GM23338 (cell line): ENCODE results near the gene HSD17B2. TPM values are rescaled to one million over a fixed set of nuclear protein-coding genes. Genes with fewer than 3 reads are reported as not detected.

Source experiments
- ATAC-seq: fragments of 200-7000 bp; cut with Tn5 transposase; 3 replicates; pipeline ENCODE4 v1.9.1; 2020
- DNase-seq: peaks from one replicate; pipeline ENCODE4 v3.0.0-alpha.2; 2015; ENCODE audit warnings: low spot score
- H2AFZ ChIP-seq: fragments of 200-600 bp; sonication (generic); 2 replicates; pipeline ENCODE4 v1.8.0; 2016; ENCODE audit warnings: antibody characterized with exemption, mild to moderate bottlenecking, moderate library complexity
- H3F3A ChIP-seq: fragments of 200-600 bp; sonication (generic); replicated peaks from 2 replicates; pipeline ENCODE4 v1.8.0; 2017; ENCODE audit warnings: antibody characterized with exemption, mixed run types, low read depth
- H3K27ac ChIP-seq: fragments of 200-600 bp; sonication (generic); 2 replicates; pipeline ENCODE4 v1.6.1; 2016; ENCODE audit warnings: low read depth
- H3K27me3 ChIP-seq: fragments of 200-600 bp; sonication (generic); 2 replicates; pipeline ENCODE4 v1.8.0; 2016; ENCODE audit warnings: mild to moderate bottlenecking, mixed run types, moderate library complexity; ENCODE audit not compliant: insufficient read depth
- H3K36me3 ChIP-seq: fragments of 200-600 bp; sonication (generic); 2 replicates; pipeline ENCODE4 v1.8.0; 2016; ENCODE audit warnings: mild to moderate bottlenecking; ENCODE audit not compliant: insufficient read depth
- H3K4me1 ChIP-seq: fragments of 200-600 bp; sonication (generic); 2 replicates; pipeline ENCODE4 v1.8.0; 2016; ENCODE audit warnings: mild to moderate bottlenecking, moderate library complexity; ENCODE audit not compliant: insufficient read depth
- H3K4me2 ChIP-seq: fragments of 200-600 bp; sonication (generic); 2 replicates; pipeline ENCODE4 v1.7.1; 2017; ENCODE audit warnings: mixed run types
- H3K4me3 ChIP-seq: fragments of 200-600 bp; sonication (generic); 2 replicates; pipeline ENCODE4 v1.6.1; 2016; ENCODE audit warnings: mixed run types
- H3K79me2 ChIP-seq: fragments of 200-600 bp; sonication (generic); replicated peaks from 2 replicates; pipeline ENCODE4 v1.8.0; 2017; ENCODE audit warnings: mild to moderate bottlenecking; ENCODE audit not compliant: insufficient read depth
- H3K9me2 ChIP-seq: fragments of 200-600 bp; sonication (generic); 2 replicates; pipeline ENCODE4 v1.8.0; 2017; ENCODE audit not compliant: insufficient read depth
- H4K20me1 ChIP-seq: fragments of 200-600 bp; sonication (generic); replicated peaks from 2 replicates; pipeline ENCODE4 v1.8.0; 2017; ENCODE audit warnings: mild to moderate bottlenecking; ENCODE audit not compliant: insufficient read depth
- H3K27ac Mint-ChIP-seq: 2 replicates; pipeline ENCODE4 v1.8.0; 2020; ENCODE audit warnings: inconsistent platforms, mild to moderate bottlenecking, moderate library complexity, mixed read lengths
- H3K27me3 Mint-ChIP-seq: 3 replicates; pipeline ENCODE4 v1.8.0; 2022; ENCODE audit warnings: low read depth, mild to moderate bottlenecking, moderate library complexity, mixed read lengths, inconsistent platforms; ENCODE audit not compliant: insufficient read depth, poor library complexity
- H3K36me3 Mint-ChIP-seq: 3 replicates; pipeline ENCODE4 v1.8.0; 2021; ENCODE audit warnings: low read depth, mild to moderate bottlenecking, inconsistent platforms, moderate library complexity, mixed read lengths
- H3K4me1 Mint-ChIP-seq: 3 replicates; pipeline ENCODE4 v1.8.0; 2020; ENCODE audit warnings: mild to moderate bottlenecking, inconsistent platforms, mixed read lengths
- H3K4me3 Mint-ChIP-seq: 3 replicates; pipeline ENCODE4 v1.8.0; 2021; ENCODE audit warnings: moderate library complexity, mild to moderate bottlenecking, inconsistent platforms, mixed read lengths
- H3K9me3 Mint-ChIP-seq: 3 replicates; pipeline ENCODE4 v1.8.0; 2020; ENCODE audit warnings: moderate library complexity, mild to moderate bottlenecking, inconsistent platforms, mixed read lengths
- CREB1 ChIP-seq: fragments of 250-450 bp; sonication (Bioruptor Pico); IDR thresholded peaks from 2 replicates; pipeline ENCODE4 v1.5.0; 2020; ENCODE audit warnings: low read depth, mild to moderate bottlenecking, moderate library complexity
- EZH2phosphoT487 ChIP-seq: fragments of 200-600 bp; sonication (generic); IDR thresholded peaks from one replicate; pipeline ENCODE4 v1.8.1; 2018; ENCODE audit warnings: antibody characterized with exemption; ENCODE audit not compliant: unreplicated experiment
- JUNB ChIP-seq: IDR thresholded peaks from one replicate; pipeline ENCODE4 v1.6.1; 2016; ENCODE audit warnings: antibody characterized with exemption; ENCODE audit not compliant: unreplicated experiment
- NANOG ChIP-seq: IDR thresholded peaks from 2 replicates; pipeline ENCODE4 v1.6.1; 2016; ENCODE audit warnings: antibody characterized with exemption, borderline replicate concordance
- STAT1 ChIP-seq: IDR thresholded peaks from one replicate; pipeline ENCODE4 v1.6.1; 2016; ENCODE audit warnings: antibody characterized with exemption; ENCODE audit not compliant: unreplicated experiment
- ZNF331 ChIP-seq: fragments of 250-450 bp; sonication (Bioruptor Pico); IDR thresholded peaks from 2 replicates; pipeline ENCODE4 v1.5.0; 2020; ENCODE audit warnings: low read depth, mild to moderate bottlenecking, moderate library complexity
- ZNF462 ChIP-seq: fragments of 250-450 bp; sonication (Bioruptor Pico); IDR thresholded peaks from 2 replicates; pipeline ENCODE4 v1.5.0; 2020; ENCODE audit warnings: mild to moderate bottlenecking, moderate library complexity
- polyA plus RNA-seq: library from polyadenylated mRNA; unstranded; fragments of >200 nt; fragmentation: Nextera tagmentation; extraction: Ambion mirVana; gene quantifications from 2 replicates; pipeline ENCODE4 v1.2.1, GENCODE V29; 2016
- total RNA-seq: library from RNA; depleted of rRNA; stranded (reverse); fragments of >200 nt; shearing (Covaris generic); gene quantifications from 2 replicates; pipeline ENCODE4 v1.2.3, GENCODE V29; 2014
- TF ChIP-seq, protein P1 (sequence below), 2 experiments: fragments of 200-600 bp in 1 of 2; sonication (generic) in 1 of 2; conservative IDR thresholded peaks; 2 replicates each; pipeline versions ENCODE4 v1.5.1 to v1.6.1; 2016 to 2017; ENCODE audit warnings: antibody characterized with exemption in 2 of 2, low read depth in 2 of 2, mild to moderate bottlenecking in 2 of 2, moderate library complexity in 1 of 2

The HSD17B2 gene
- total and polyA plus RNA-seq, 2 experiments from 2014 or later, result 0.29 TPM; not detected in 1

DNA sequence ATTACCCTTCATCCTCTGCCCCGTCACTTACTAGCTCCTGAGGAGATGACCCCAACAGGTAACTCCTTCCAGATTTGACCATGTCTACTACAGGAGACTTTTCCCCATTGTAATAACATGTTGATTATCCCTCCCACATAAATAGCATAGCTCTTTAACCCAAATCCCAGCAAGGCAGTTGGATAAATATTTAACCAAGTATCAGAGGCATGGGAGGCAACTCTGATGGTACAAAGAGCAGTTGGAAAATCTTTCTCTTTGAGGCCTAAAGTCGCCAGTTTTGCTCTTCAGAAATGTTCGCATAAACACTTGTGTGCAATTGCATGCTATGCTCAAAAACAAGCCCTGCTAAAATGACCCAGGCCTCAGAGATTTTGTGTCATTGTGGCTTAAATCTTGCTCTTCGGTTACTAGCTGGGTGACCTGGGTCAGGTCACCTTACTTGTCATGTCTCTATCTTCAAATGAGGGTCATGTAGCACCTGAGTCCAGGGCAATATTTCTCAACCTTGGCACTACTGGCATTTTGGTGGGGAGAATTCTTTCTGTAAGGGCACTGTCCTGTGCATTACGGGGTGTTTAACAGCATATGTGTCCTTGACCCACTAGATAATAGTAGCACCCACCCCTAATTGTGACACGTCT, 48.8 kb downstream of the HSD17B2 start:
- ATAC-seq (no peak), DNase-seq (no peak)
- Histone ChIP-seq H3K4me3 (no peak overlapping the region), H3F3A (no peaks in the 10 kb centered on the region), H3K36me3 (no peaks in the 10 kb centered on the region; the same call in 1 of the 2 replicates), H3K27ac (no peak overlapping the region), H3K9me2 (no peaks in the 10 kb centered on the region), H4K20me1 (no peaks in the 10 kb centered on the region), H2AFZ (no peak overlapping the region), H3K27me3 (no peaks in the 10 kb centered on the region), H3K4me2 (no peak overlapping the region), H3K79me2 (no peaks in the 10 kb centered on the region), H3K4me1 (no peaks in the 10 kb centered on the region)
- Mint-ChIP-seq H3K27ac (no peak overlapping the region), H3K36me3 (no peaks in the 10 kb centered on the region; the same call in 2 of the 3 replicates), H3K27me3 (peaks cover 2% of the 10 kb centered on the region), H3K4me3 (no peak overlapping the region), H3K4me1 (no peaks in the 10 kb centered on the region), H3K9me3 (peaks cover 18% of the 10 kb centered on the region)
- no peak for TF ChIP-seq NANOG
- TF ChIP-seq EZH2phosphoT487, result no peak
- TF ChIP-seq JUNB, result no peak

DNA sequence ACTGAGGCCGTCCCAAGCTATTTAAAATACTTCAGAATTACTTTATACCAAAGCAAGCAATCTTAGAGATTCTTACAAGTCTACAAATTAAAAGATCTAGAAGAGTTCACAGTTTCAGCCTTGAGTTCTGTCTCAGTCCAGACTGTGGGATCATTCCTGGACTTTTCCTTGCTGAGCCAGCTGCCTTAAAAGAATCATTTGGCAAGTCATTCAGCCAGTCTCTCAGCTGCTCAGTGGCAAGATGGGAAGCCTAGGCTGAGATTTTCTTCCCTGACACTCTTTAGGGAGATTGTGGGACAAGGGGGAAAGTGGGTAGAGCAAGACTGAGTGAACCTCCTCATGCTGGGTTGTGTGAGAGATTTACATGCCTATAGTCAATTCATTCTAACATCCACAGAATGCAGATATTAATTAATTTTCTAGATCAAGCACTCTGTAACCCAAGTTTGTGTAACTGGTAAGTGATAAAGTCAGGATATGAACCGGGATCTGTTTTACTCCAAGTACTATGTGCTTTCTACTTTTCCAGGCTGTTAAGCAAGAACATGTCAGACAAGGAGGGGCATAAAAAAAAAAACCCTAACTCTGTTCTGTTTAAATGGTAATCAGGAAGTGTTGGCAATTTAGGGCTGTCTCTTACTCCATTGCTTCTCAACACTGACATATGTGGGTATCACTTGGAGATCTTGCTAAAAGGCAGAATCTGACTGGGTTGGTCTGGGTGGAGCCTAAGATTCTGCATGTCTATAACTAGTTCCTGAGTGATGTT, 50.1 kb downstream of the HSD17B2 start:
- Mint-ChIP-seq H3K4me1 (no peaks in the 10 kb centered on the region), H3K27me3 (peaks cover 2% of the 10 kb centered on the region), H3K4me3 (no peak overlapping the region), H3K36me3 (no peaks in the 10 kb centered on the region), H3K9me3 (peaks cover 9% of the 10 kb centered on the region; the same call in 2 of the 3 replicates), H3K27ac (no peak overlapping the region)
- DNase-seq (no peak), ATAC-seq (no peak)
- Histone ChIP-seq H3K4me2 (no peak overlapping the region), H4K20me1 (no peaks in the 10 kb centered on the region), H3F3A (no peaks in the 10 kb centered on the region), H3K27ac (no peak overlapping the region), H3K4me1 (no peaks in the 10 kb centered on the region), H3K9me2 (peaks cover 4% of the 10 kb centered on the region; the same call in 1 of the 2 replicates), H3K36me3 (no peaks in the 10 kb centered on the region; the same call in 1 of the 2 replicates), H3K4me3 (no peak overlapping the region), H2AFZ (no peak overlapping the region), H3K79me2 (no peaks in the 10 kb centered on the region), H3K27me3 (no peaks in the 10 kb centered on the region)
- TF ChIP-seq, protein P1, sequence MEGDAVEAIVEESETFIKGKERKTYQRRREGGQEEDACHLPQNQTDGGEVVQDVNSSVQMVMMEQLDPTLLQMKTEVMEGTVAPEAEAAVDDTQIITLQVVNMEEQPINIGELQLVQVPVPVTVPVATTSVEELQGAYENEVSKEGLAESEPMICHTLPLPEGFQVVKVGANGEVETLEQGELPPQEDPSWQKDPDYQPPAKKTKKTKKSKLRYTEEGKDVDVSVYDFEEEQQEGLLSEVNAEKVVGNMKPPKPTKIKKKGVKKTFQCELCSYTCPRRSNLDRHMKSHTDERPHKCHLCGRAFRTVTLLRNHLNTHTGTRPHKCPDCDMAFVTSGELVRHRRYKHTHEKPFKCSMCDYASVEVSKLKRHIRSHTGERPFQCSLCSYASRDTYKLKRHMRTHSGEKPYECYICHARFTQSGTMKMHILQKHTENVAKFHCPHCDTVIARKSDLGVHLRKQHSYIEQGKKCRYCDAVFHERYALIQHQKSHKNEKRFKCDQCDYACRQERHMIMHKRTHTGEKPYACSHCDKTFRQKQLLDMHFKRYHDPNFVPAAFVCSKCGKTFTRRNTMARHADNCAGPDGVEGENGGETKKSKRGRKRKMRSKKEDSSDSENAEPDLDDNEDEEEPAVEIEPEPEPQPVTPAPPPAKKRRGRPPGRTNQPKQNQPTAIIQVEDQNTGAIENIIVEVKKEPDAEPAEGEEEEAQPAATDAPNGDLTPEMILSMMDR (conservative IDR thresholded peaks at IDR 0.05; ENCODE audit: low read depth in 2 of 2), result no peak
- TF ChIP-seq CREB1 (CRISPR knock-in tag) (no peak), ZNF331 (no peak), ZNF462 (CRISPR knock-in tag) (no peak), JUNB (no peak), NANOG (no peak), STAT1 (no peak)
